Measurements from ENCODE around the gene SLC25A23. TPM values are rescaled to one million over a fixed set of nuclear protein-coding genes. Genes with fewer than 3 reads are reported as not detected.

The SLC25A23 gene
- total and polyA plus RNA-seq, 9 of the 15 experiments (the other 6 are each of a cell fraction or from before 2014, with no cell fraction given), result 6.1 to 72.0 (median 26.6) TPM

DNA sequence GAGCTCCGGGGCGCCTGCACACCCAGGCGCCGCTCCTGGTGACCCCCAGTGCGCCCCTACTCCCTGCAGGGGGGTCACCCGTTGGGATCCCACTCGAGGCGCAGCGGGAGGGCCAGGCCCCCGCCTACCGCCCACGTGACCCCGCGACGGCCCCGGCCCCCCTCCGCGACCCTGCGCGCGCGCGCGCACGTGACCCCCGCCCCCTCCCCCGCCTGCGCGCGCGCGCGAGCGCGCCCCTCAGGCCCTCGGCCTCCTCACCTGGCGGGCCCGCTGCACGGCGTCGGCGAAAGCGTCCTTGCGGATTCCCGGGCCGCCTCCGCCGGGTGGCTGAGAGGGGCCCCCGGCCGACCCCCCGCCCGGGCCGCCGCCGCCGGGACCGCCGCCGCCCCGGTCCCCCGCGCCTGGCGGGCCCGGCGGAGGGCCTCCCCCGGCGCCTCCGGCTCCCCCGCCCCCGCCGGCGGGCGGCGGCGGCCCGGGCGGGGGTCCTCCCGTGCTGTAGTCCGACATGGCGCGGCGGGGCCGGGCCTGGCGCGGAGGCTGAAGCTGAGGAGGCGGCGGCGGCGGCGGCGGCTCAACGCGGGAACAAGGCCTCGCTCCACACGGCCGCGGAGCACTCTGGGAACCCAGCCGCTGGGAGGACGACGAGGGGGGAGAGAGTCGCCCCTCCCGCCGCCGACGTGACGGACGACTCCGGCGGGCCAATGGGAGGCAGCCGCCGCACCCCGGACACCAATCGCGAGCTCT, 35.2 kb downstream of the SLC25A23 start, which contains the start of gene KHSRP (continued):
- TF ChIP-seq, protein P1, sequence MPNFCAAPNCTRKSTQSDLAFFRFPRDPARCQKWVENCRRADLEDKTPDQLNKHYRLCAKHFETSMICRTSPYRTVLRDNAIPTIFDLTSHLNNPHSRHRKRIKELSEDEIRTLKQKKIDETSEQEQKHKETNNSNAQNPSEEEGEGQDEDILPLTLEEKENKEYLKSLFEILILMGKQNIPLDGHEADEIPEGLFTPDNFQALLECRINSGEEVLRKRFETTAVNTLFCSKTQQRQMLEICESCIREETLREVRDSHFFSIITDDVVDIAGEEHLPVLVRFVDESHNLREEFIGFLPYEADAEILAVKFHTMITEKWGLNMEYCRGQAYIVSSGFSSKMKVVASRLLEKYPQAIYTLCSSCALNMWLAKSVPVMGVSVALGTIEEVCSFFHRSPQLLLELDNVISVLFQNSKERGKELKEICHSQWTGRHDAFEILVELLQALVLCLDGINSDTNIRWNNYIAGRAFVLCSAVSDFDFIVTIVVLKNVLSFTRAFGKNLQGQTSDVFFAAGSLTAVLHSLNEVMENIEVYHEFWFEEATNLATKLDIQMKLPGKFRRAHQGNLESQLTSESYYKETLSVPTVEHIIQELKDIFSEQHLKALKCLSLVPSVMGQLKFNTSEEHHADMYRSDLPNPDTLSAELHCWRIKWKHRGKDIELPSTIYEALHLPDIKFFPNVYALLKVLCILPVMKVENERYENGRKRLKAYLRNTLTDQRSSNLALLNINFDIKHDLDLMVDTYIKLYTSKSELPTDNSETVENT (CRISPR knock-in tag; IDR thresholded peaks at IDR 0.05), result 0 out of 2 replicates have a peak, but pooled peaks have one; percentile 15
- TF ChIP-seq ZNF778 (CRISPR knock-in tag; IDR thresholded peaks at IDR 0.05) (no peak), ZNF143 (CRISPR knock-in tag; IDR thresholded peaks at IDR 0.05) (peak; percentile 77), SNRNP70 (optimal IDR thresholded peaks at IDR 0.05; ENCODE audit: low read depth, low read length) (no peak), NCOA4 (IDR thresholded peaks at IDR 0.05; ENCODE audit: partially characterized antibody) (no peak), L3MBTL2 (IDR thresholded peaks at IDR 0.05) (no peak), RAD51 (IDR thresholded peaks at IDR 0.05; ENCODE audit: borderline replicate concordance, low read depth) (peak; percentile 8; the same call in 1 of the 2 replicates), BDP1 (IDR thresholded peaks at IDR 0.05; ENCODE audit: insufficient read depth, insufficient read length) (no peak), BACH1 (tag; IDR thresholded peaks at IDR 0.05) (no peak), ZC3H11A (IDR thresholded peaks at IDR 0.05; ENCODE audit: low read depth, low read length) (no peak), POLR2A (conservative IDR thresholded peaks at IDR 0.05) (peak; percentile 76), KHSRP (IDR thresholded peaks at IDR 0.05) (no peak), E2F3 (CRISPR knock-in tag; IDR thresholded peaks at IDR 0.05) (peak; percentile 68; the same call in 1 of the 2 replicates)
- TF ChIP-seq, protein P2, sequence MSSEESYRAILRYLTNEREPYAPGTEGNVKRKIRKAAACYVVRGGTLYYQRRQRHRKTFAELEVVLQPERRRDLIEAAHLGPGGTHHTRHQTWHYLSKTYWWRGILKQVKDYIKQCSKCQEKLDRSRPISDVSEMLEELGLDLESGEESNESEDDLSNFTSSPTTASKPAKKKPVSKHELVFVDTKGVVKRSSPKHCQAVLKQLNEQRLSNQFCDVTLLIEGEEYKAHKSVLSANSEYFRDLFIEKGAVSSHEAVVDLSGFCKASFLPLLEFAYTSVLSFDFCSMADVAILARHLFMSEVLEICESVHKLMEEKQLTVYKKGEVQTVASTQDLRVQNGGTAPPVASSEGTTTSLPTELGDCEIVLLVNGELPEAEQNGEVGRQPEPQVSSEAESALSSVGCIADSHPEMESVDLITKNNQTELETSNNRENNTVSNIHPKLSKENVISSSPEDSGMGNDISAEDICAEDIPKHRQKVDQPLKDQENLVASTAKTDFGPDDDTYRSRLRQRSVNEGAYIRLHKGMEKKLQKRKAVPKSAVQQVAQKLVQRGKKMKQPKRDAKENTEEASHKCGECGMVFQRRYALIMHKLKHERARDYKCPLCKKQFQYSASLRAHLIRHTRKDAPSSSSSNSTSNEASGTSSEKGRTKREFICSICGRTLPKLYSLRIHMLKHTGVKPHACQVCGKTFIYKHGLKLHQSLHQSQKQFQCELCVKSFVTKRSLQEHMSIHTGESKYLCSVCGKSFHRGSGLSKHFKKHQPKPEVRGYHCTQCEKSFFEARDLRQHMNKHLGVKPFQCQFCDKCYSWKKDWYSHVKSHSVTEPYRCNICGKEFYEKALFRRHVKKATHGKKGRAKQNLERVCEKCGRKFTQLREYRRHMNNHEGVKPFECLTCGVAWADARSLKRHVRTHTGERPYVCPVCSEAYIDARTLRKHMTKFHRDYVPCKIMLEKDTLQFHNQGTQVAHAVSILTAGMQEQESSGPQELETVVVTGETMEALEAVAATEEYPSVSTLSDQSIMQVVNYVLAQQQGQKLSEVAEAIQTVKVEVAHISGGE (CRISPR knock-in tag; IDR thresholded peaks at IDR 0.05), result no peak
- TF ChIP-seq, protein P3, sequence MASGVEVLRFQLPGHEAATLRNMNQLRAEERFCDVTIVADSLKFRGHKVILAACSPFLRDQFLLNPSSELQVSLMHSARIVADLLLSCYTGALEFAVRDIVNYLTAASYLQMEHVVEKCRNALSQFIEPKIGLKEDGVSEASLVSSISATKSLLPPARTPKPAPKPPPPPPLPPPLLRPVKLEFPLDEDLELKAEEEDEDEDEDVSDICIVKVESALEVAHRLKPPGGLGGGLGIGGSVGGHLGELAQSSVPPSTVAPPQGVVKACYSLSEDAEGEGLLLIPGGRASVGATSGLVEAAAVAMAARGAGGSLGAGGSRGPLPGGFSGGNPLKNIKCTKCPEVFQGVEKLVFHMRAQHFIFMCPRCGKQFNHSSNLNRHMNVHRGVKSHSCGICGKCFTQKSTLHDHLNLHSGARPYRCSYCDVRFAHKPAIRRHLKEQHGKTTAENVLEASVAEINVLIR (CRISPR knock-in tag; IDR thresholded peaks at IDR 0.05), result peak; percentile 48

Data from K562 (cell line).